OCI-LY7 (cell line): Measurements from ENCODE around the gene IGFALS. TPM values are rescaled to one million over a fixed set of nuclear protein-coding genes. Genes with fewer than 3 reads are reported as not detected.

ENCODE experiments used
- BruUV-seq: library from RNA; stranded (reverse); fragments of 400-500 nt; replicated peaks from 2 replicates; lab custom pipeline; 2021; lab: Mats Ljungman, UMichigan
- CTCF ChIA-PET: fragments of 300-600 bp; sonication (Branson Sonifier 250); formaldehyde crosslinking; loops from one replicate; lab custom pipeline; 2022; ENCODE audit warnings: antibody characterized with exemption; ENCODE audit not compliant: unreplicated experiment; lab: Charles Lee
- POLR2A ChIA-PET: fragments of 300-600 bp; sonication (Branson Sonifier 250); formaldehyde crosslinking; loops from one replicate; lab custom pipeline; 2022; ENCODE audit warnings: antibody characterized with exemption; lab: Charles Lee
- DNase-seq: peaks from one replicate; pipeline ENCODE4 v3.0.0-alpha.2; 2015; ENCODE audit warnings: low spot score
- H2AFZ ChIP-seq: fragments of 200-600 bp; sonication (generic), shearing (Covaris generic); 2 replicates; pipeline ENCODE4 v1.6.1; 2014; ENCODE audit warnings: mild to moderate bottlenecking, antibody characterized with exemption, low read length, moderate library complexity
- H3K27ac ChIP-seq: fragments of 200-600 bp; sonication (generic); 2 replicates; pipeline ENCODE4 v1.5.1; 2014; ENCODE audit warnings: mixed run types, low read depth, mild to moderate bottlenecking, moderate library complexity, low read length, inconsistent platforms; ENCODE audit not compliant: poor library complexity, severe bottlenecking
- H3K36me3 ChIP-seq: fragments of 200-600 bp; sonication (generic); 2 replicates; pipeline ENCODE4 v1.6.1; 2014; ENCODE audit warnings: mild to moderate bottlenecking, antibody characterized with exemption, low read length, moderate library complexity, mixed read lengths; ENCODE audit not compliant: insufficient read depth
- H3K4me1 ChIP-seq: fragments of 200-600 bp; sonication (generic); 2 replicates; pipeline ENCODE4 v1.5.1; 2014; ENCODE audit warnings: mild to moderate bottlenecking, low read length; ENCODE audit not compliant: insufficient read depth, poor library complexity, severe bottlenecking
- H3K4me2 ChIP-seq: fragments of 200-600 bp; sonication (generic); 2 replicates; pipeline ENCODE4 v1.6.1; 2014; ENCODE audit warnings: mild to moderate bottlenecking, low read length
- H3K4me3 ChIP-seq: fragments of 200-600 bp; sonication (generic); 2 replicates; pipeline ENCODE4 v1.5.1; 2014; ENCODE audit warnings: mild to moderate bottlenecking, low read depth, low read length; ENCODE audit not compliant: poor library complexity, severe bottlenecking
- H3K79me2 ChIP-seq: fragments of 200-600 bp; sonication (generic); 2 replicates; pipeline ENCODE4 v1.6.1; 2016; ENCODE audit warnings: low read depth, mild to moderate bottlenecking, low read length, moderate library complexity, mixed read lengths; ENCODE audit not compliant: insufficient read depth
- H3K9me2 ChIP-seq: fragments of 200-600 bp; sonication (generic); 2 replicates; pipeline ENCODE4 v1.6.1; 2016; ENCODE audit warnings: mild to moderate bottlenecking, low read length, mixed read lengths; ENCODE audit not compliant: insufficient read depth
- H3K9me3 ChIP-seq: fragments of 200-600 bp; sonication (generic); 2 replicates; pipeline ENCODE4 v1.6.1; 2014; ENCODE audit warnings: mild to moderate bottlenecking, mixed run types, low read length, mixed read lengths
- H4K20me1 ChIP-seq: fragments of 200-600 bp; sonication (generic); 2 replicates; pipeline ENCODE4 v1.6.1; 2014; ENCODE audit warnings: mild to moderate bottlenecking, antibody characterized with exemption, low read length, moderate library complexity, mixed read lengths; ENCODE audit not compliant: insufficient read depth
- CTCF ChIP-seq: fragments of 200-600 bp; sonication (generic); conservative IDR thresholded peaks from 2 replicates; pipeline ENCODE4 v1.5.1; 2014; ENCODE audit warnings: mild to moderate bottlenecking, antibody characterized with exemption, low read length, moderate library complexity, mixed read lengths
- EZH2phosphoT487 ChIP-seq: fragments of 200-600 bp; sonication (generic); IDR thresholded peaks from 2 replicates; pipeline ENCODE4 v1.6.1; 2018; ENCODE audit warnings: low read depth, borderline replicate concordance, mild to moderate bottlenecking, mixed run types, antibody characterized with exemption, low read length, moderate library complexity, mixed read lengths
- intact Hi-C: fragments of 100-400 bp; cut with micrococcal nuclease; formaldehyde crosslinking; loops from one replicate; pipeline ENCODE4 v1.10.0; 2022; ENCODE audit not compliant: unreplicated experiment
- total RNA-seq, 2 experiments: library from RNA; depleted of rRNA in 1 of 2; stranded (reverse); fragments of >200 nt in 1 of 2; shearing (Covaris generic) in 1 of 2; gene quantifications; 2 replicates each; pipeline ENCODE4 v1.2.3, GENCODE V29; 2014 to 2022

The IGFALS gene
- total RNA-seq, 2 experiments from 2014 or later = 0.13 TPM; not detected in 1

GRCh38 chr16:1775006-1775845 is 18.3 kb downstream of the IGFALS start:
- Histone ChIP-seq H3K9me3 (no peaks in the 10 kb centered on the region), H3K9me2 (no peaks in the 10 kb centered on the region), H2AFZ (no peak overlapping the region), H3K36me3 (peaks cover 63% of the 10 kb centered on the region), H4K20me1 (no peaks in the 10 kb centered on the region), H3K27ac (no peak overlapping the region), H3K4me2 (peak overlapping the region; percentile 100; the same call in 1 of the 2 replicates), H3K4me1 (peaks cover 19% of the 10 kb centered on the region), H3K79me2 (peaks cover 26% of the 10 kb centered on the region; the same call in 1 of the 2 replicates), H3K4me3 (no peak overlapping the region)
- BruUV-seq = no TSS peak
- POLR2A ChIA-PET = no interaction called here
- no peak for DNase-seq
- TF ChIP-seq CTCF (no peak), EZH2phosphoT487 (no peak)
- CTCF ChIA-PET = no interaction called here
- intact Hi-C loops = no loop called here

- H3K36me3 ChIP-seq = peaks cover 67% of the 10 kb centered on the region
Observed at GRCh38 chr16:1774448-1774780, 19.1 kb downstream of the IGFALS start.

More at GRCh38 chr16:1774448-1774780, 19.1 kb downstream of the IGFALS start:
- TF ChIP-seq EZH2phosphoT487 = no peak
- no peak for TF ChIP-seq CTCF
- Histone ChIP-seq H3K9me3 (no peaks in the 10 kb centered on the region), H3K27ac (no peak overlapping the region), H3K9me2 (no peaks in the 10 kb centered on the region), H3K4me3 (peak overlapping the region; percentile 98), H4K20me1 (no peaks in the 10 kb centered on the region), H3K4me1 (peaks cover 23% of the 10 kb centered on the region), H3K4me2 (peak overlapping the region; percentile 100), H3K79me2 (peaks cover 26% of the 10 kb centered on the region; the same call in 1 of the 2 replicates), H2AFZ (no peak overlapping the region)
- CTCF ChIA-PET = no interaction called here
- POLR2A ChIA-PET = no interaction called here
- no TSS peak for BruUV-seq
- DNase-seq = no peak
- intact Hi-C loops = loop anchor here (5.0 kb wide), 1 partner anchor 162 kb away; the partner anchor contains the start of genes CRAMP1 and IFT140
